GM23338 (cell line): ENCODE data around the gene HLA-DOB. TPM values are rescaled to one million over a fixed set of nuclear protein-coding genes. Genes with fewer than 3 reads are reported as not detected.

ENCODE experiments used
- ATAC-seq: fragments of 200-7000 bp; cut with Tn5 transposase; 3 replicates; pipeline ENCODE4 v1.9.1; 2020
- DNase-seq: peaks from one replicate; pipeline ENCODE4 v3.0.0-alpha.2; 2015; ENCODE audit warnings: low spot score
- H2AFZ ChIP-seq: fragments of 200-600 bp; sonication (generic); 2 replicates; pipeline ENCODE4 v1.8.0; 2016; ENCODE audit warnings: antibody characterized with exemption, mild to moderate bottlenecking, moderate library complexity
- H3F3A ChIP-seq: fragments of 200-600 bp; sonication (generic); replicated peaks from 2 replicates; pipeline ENCODE4 v1.8.0; 2017; ENCODE audit warnings: antibody characterized with exemption, mixed run types, low read depth
- H3K27ac ChIP-seq: fragments of 200-600 bp; sonication (generic); 2 replicates; pipeline ENCODE4 v1.6.1; 2016; ENCODE audit warnings: low read depth
- H3K27me3 ChIP-seq: fragments of 200-600 bp; sonication (generic); 2 replicates; pipeline ENCODE4 v1.8.0; 2016; ENCODE audit warnings: mild to moderate bottlenecking, mixed run types, moderate library complexity; ENCODE audit not compliant: insufficient read depth
- H3K36me3 ChIP-seq: fragments of 200-600 bp; sonication (generic); 2 replicates; pipeline ENCODE4 v1.8.0; 2016; ENCODE audit warnings: mild to moderate bottlenecking; ENCODE audit not compliant: insufficient read depth
- H3K4me1 ChIP-seq: fragments of 200-600 bp; sonication (generic); 2 replicates; pipeline ENCODE4 v1.8.0; 2016; ENCODE audit warnings: mild to moderate bottlenecking, moderate library complexity; ENCODE audit not compliant: insufficient read depth
- H3K4me2 ChIP-seq: fragments of 200-600 bp; sonication (generic); 2 replicates; pipeline ENCODE4 v1.7.1; 2017; ENCODE audit warnings: mixed run types
- H3K4me3 ChIP-seq: fragments of 200-600 bp; sonication (generic); 2 replicates; pipeline ENCODE4 v1.6.1; 2016; ENCODE audit warnings: mixed run types
- H3K79me2 ChIP-seq: fragments of 200-600 bp; sonication (generic); replicated peaks from 2 replicates; pipeline ENCODE4 v1.8.0; 2017; ENCODE audit warnings: mild to moderate bottlenecking; ENCODE audit not compliant: insufficient read depth
- H3K9me2 ChIP-seq: fragments of 200-600 bp; sonication (generic); 2 replicates; pipeline ENCODE4 v1.8.0; 2017; ENCODE audit not compliant: insufficient read depth
- H4K20me1 ChIP-seq: fragments of 200-600 bp; sonication (generic); replicated peaks from 2 replicates; pipeline ENCODE4 v1.8.0; 2017; ENCODE audit warnings: mild to moderate bottlenecking; ENCODE audit not compliant: insufficient read depth
- H3K27ac Mint-ChIP-seq: 2 replicates; pipeline ENCODE4 v1.8.0; 2020; ENCODE audit warnings: inconsistent platforms, mild to moderate bottlenecking, moderate library complexity, mixed read lengths
- H3K27me3 Mint-ChIP-seq: 3 replicates; pipeline ENCODE4 v1.8.0; 2022; ENCODE audit warnings: low read depth, mild to moderate bottlenecking, moderate library complexity, mixed read lengths, inconsistent platforms; ENCODE audit not compliant: insufficient read depth, poor library complexity
- H3K36me3 Mint-ChIP-seq: 3 replicates; pipeline ENCODE4 v1.8.0; 2021; ENCODE audit warnings: low read depth, mild to moderate bottlenecking, inconsistent platforms, moderate library complexity, mixed read lengths
- H3K4me1 Mint-ChIP-seq: 3 replicates; pipeline ENCODE4 v1.8.0; 2020; ENCODE audit warnings: mild to moderate bottlenecking, inconsistent platforms, mixed read lengths
- H3K4me3 Mint-ChIP-seq: 3 replicates; pipeline ENCODE4 v1.8.0; 2021; ENCODE audit warnings: moderate library complexity, mild to moderate bottlenecking, inconsistent platforms, mixed read lengths
- H3K9me3 Mint-ChIP-seq: 3 replicates; pipeline ENCODE4 v1.8.0; 2020; ENCODE audit warnings: moderate library complexity, mild to moderate bottlenecking, inconsistent platforms, mixed read lengths
- CREB1 ChIP-seq: fragments of 250-450 bp; sonication (Bioruptor Pico); IDR thresholded peaks from 2 replicates; pipeline ENCODE4 v1.5.0; 2020; ENCODE audit warnings: low read depth, mild to moderate bottlenecking, moderate library complexity
- EZH2 ChIP-seq: fragments of 200-600 bp; sonication (generic); IDR thresholded peaks from one replicate; pipeline ENCODE4 v1.8.0; 2017; ENCODE audit warnings: antibody characterized with exemption, mild to moderate bottlenecking, low read depth; ENCODE audit not compliant: unreplicated experiment
- EZH2phosphoT487 ChIP-seq: fragments of 200-600 bp; sonication (generic); IDR thresholded peaks from one replicate; pipeline ENCODE4 v1.8.1; 2018; ENCODE audit warnings: antibody characterized with exemption; ENCODE audit not compliant: unreplicated experiment
- JUNB ChIP-seq: IDR thresholded peaks from one replicate; pipeline ENCODE4 v1.6.1; 2016; ENCODE audit warnings: antibody characterized with exemption; ENCODE audit not compliant: unreplicated experiment
- NANOG ChIP-seq: IDR thresholded peaks from 2 replicates; pipeline ENCODE4 v1.6.1; 2016; ENCODE audit warnings: antibody characterized with exemption, borderline replicate concordance
- POLR2AphosphoS5 ChIP-seq: IDR thresholded peaks from 2 replicates; pipeline ENCODE4 v1.6.1; 2016; ENCODE audit warnings: antibody characterized with exemption, low read depth
- STAT1 ChIP-seq: IDR thresholded peaks from one replicate; pipeline ENCODE4 v1.6.1; 2016; ENCODE audit warnings: antibody characterized with exemption; ENCODE audit not compliant: unreplicated experiment
- ZNF114 ChIP-seq: fragments of 250-450 bp; sonication (Bioruptor Pico); IDR thresholded peaks from 2 replicates; pipeline ENCODE4 v1.5.0; 2020; ENCODE audit warnings: mild to moderate bottlenecking, moderate library complexity
- ZNF331 ChIP-seq: fragments of 250-450 bp; sonication (Bioruptor Pico); IDR thresholded peaks from 2 replicates; pipeline ENCODE4 v1.5.0; 2020; ENCODE audit warnings: low read depth, mild to moderate bottlenecking, moderate library complexity
- polyA plus RNA-seq: library from polyadenylated mRNA; unstranded; fragments of >200 nt; fragmentation: Nextera tagmentation; extraction: Ambion mirVana; gene quantifications from 2 replicates; pipeline ENCODE4 v1.2.1, GENCODE V29; 2016
- total RNA-seq: library from RNA; depleted of rRNA; stranded (reverse); fragments of >200 nt; shearing (Covaris generic); gene quantifications from 2 replicates; pipeline ENCODE4 v1.2.3, GENCODE V29; 2014
- TF ChIP-seq, protein P1 (sequence below): IDR thresholded peaks from one replicate; pipeline ENCODE4 v1.6.1; 2018; ENCODE audit warnings: antibody characterized with exemption; ENCODE audit not compliant: unreplicated experiment
- TF ChIP-seq, protein P2 (sequence below): IDR thresholded peaks from 2 replicates; pipeline ENCODE4 v1.6.1; 2016; ENCODE audit warnings: antibody characterized with exemption
- TF ChIP-seq, protein P3 (sequence below), 2 experiments: fragments of 200-600 bp in 1 of 2; sonication (generic) in 1 of 2; conservative IDR thresholded peaks; 2 replicates each; pipeline versions ENCODE4 v1.5.1 to v1.6.1; 2016 to 2017; ENCODE audit warnings: antibody characterized with exemption in 2 of 2, low read depth in 2 of 2, mild to moderate bottlenecking in 2 of 2, moderate library complexity in 1 of 2
- TF ChIP-seq, protein P4 (sequence below): fragments of 250-450 bp; sonication (Bioruptor Pico); IDR thresholded peaks from 2 replicates; pipeline ENCODE4 v1.5.0; 2020; ENCODE audit warnings: mild to moderate bottlenecking, moderate library complexity

Gene HLA-DOB
- total and polyA plus RNA-seq, 2 experiments from 2014 or later = not detected

DNA sequence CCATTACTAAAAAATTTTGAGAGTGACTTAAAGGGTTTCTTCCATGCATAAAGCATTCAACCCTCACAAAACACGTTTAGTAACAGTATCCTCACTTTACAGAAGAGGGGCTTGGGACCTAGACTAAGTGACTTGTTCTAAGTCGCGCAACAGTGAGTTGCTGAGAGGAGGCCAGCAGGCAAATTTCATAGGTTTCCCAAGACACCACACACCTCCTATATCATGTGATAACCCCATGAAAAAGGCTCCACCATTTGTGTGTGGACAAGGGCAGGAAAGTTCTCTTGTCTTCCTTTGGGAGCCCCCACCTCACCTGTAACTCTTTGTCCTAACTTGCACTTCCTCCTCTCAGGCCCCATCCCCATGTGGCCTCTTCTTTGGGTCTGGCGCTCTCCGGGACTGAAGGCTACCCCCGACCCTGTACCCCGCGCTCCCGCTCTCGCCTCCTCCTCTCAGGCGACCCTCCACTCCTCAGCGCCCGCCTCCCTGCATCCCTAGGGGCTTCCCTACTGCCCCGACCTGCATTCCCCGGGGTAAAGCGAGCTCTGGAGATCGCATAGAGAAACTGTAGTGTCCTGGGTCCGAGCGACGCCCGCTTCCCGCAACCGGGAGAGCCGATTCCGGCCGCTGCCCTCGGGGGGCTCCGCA, 26.7 kb upstream of the HLA-DOB start:
- Mint-ChIP-seq H3K27me3 (peaks cover 15% of the 10 kb centered on the region), H3K36me3 (peaks cover 23% of the 10 kb centered on the region; the same call in 2 of the 3 replicates), H3K4me1 (peaks cover 13% of the 10 kb centered on the region), H3K9me3 (no peaks in the 10 kb centered on the region), H3K27ac (no peak overlapping the region; the same call in 1 of the 2 replicates), H3K4me3 (peak overlapping the region; percentile 92)
- TF ChIP-seq, protein P1, sequence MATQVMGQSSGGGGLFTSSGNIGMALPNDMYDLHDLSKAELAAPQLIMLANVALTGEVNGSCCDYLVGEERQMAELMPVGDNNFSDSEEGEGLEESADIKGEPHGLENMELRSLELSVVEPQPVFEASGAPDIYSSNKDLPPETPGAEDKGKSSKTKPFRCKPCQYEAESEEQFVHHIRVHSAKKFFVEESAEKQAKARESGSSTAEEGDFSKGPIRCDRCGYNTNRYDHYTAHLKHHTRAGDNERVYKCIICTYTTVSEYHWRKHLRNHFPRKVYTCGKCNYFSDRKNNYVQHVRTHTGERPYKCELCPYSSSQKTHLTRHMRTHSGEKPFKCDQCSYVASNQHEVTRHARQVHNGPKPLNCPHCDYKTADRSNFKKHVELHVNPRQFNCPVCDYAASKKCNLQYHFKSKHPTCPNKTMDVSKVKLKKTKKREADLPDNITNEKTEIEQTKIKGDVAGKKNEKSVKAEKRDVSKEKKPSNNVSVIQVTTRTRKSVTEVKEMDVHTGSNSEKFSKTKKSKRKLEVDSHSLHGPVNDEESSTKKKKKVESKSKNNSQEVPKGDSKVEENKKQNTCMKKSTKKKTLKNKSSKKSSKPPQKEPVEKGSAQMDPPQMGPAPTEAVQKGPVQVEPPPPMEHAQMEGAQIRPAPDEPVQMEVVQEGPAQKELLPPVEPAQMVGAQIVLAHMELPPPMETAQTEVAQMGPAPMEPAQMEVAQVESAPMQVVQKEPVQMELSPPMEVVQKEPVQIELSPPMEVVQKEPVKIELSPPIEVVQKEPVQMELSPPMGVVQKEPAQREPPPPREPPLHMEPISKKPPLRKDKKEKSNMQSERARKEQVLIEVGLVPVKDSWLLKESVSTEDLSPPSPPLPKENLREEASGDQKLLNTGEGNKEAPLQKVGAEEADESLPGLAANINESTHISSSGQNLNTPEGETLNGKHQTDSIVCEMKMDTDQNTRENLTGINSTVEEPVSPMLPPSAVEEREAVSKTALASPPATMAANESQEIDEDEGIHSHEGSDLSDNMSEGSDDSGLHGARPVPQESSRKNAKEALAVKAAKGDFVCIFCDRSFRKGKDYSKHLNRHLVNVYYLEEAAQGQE = no peak
- no peak for TF ChIP-seq EZH2
- TF ChIP-seq EZH2phosphoT487 = no peak
- no peak for TF ChIP-seq JUNB
- TF ChIP-seq, protein P2, sequence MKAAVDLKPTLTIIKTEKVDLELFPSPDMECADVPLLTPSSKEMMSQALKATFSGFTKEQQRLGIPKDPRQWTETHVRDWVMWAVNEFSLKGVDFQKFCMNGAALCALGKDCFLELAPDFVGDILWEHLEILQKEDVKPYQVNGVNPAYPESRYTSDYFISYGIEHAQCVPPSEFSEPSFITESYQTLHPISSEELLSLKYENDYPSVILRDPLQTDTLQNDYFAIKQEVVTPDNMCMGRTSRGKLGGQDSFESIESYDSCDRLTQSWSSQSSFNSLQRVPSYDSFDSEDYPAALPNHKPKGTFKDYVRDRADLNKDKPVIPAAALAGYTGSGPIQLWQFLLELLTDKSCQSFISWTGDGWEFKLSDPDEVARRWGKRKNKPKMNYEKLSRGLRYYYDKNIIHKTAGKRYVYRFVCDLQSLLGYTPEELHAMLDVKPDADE = no peak
- TF ChIP-seq POLR2AphosphoS5 = no peak
- TF ChIP-seq CREB1 (CRISPR knock-in tag) = no peak
- TF ChIP-seq ZNF114 (CRISPR knock-in tag) = no peak
- no peak for TF ChIP-seq ZNF331 (CRISPR knock-in tag)
- TF ChIP-seq, protein P3, sequence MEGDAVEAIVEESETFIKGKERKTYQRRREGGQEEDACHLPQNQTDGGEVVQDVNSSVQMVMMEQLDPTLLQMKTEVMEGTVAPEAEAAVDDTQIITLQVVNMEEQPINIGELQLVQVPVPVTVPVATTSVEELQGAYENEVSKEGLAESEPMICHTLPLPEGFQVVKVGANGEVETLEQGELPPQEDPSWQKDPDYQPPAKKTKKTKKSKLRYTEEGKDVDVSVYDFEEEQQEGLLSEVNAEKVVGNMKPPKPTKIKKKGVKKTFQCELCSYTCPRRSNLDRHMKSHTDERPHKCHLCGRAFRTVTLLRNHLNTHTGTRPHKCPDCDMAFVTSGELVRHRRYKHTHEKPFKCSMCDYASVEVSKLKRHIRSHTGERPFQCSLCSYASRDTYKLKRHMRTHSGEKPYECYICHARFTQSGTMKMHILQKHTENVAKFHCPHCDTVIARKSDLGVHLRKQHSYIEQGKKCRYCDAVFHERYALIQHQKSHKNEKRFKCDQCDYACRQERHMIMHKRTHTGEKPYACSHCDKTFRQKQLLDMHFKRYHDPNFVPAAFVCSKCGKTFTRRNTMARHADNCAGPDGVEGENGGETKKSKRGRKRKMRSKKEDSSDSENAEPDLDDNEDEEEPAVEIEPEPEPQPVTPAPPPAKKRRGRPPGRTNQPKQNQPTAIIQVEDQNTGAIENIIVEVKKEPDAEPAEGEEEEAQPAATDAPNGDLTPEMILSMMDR (conservative IDR thresholded peaks at IDR 0.05; ENCODE audit: low read depth in 2 of 2) = no peak
- TF ChIP-seq STAT1 = no peak
- TF ChIP-seq, protein P4, sequence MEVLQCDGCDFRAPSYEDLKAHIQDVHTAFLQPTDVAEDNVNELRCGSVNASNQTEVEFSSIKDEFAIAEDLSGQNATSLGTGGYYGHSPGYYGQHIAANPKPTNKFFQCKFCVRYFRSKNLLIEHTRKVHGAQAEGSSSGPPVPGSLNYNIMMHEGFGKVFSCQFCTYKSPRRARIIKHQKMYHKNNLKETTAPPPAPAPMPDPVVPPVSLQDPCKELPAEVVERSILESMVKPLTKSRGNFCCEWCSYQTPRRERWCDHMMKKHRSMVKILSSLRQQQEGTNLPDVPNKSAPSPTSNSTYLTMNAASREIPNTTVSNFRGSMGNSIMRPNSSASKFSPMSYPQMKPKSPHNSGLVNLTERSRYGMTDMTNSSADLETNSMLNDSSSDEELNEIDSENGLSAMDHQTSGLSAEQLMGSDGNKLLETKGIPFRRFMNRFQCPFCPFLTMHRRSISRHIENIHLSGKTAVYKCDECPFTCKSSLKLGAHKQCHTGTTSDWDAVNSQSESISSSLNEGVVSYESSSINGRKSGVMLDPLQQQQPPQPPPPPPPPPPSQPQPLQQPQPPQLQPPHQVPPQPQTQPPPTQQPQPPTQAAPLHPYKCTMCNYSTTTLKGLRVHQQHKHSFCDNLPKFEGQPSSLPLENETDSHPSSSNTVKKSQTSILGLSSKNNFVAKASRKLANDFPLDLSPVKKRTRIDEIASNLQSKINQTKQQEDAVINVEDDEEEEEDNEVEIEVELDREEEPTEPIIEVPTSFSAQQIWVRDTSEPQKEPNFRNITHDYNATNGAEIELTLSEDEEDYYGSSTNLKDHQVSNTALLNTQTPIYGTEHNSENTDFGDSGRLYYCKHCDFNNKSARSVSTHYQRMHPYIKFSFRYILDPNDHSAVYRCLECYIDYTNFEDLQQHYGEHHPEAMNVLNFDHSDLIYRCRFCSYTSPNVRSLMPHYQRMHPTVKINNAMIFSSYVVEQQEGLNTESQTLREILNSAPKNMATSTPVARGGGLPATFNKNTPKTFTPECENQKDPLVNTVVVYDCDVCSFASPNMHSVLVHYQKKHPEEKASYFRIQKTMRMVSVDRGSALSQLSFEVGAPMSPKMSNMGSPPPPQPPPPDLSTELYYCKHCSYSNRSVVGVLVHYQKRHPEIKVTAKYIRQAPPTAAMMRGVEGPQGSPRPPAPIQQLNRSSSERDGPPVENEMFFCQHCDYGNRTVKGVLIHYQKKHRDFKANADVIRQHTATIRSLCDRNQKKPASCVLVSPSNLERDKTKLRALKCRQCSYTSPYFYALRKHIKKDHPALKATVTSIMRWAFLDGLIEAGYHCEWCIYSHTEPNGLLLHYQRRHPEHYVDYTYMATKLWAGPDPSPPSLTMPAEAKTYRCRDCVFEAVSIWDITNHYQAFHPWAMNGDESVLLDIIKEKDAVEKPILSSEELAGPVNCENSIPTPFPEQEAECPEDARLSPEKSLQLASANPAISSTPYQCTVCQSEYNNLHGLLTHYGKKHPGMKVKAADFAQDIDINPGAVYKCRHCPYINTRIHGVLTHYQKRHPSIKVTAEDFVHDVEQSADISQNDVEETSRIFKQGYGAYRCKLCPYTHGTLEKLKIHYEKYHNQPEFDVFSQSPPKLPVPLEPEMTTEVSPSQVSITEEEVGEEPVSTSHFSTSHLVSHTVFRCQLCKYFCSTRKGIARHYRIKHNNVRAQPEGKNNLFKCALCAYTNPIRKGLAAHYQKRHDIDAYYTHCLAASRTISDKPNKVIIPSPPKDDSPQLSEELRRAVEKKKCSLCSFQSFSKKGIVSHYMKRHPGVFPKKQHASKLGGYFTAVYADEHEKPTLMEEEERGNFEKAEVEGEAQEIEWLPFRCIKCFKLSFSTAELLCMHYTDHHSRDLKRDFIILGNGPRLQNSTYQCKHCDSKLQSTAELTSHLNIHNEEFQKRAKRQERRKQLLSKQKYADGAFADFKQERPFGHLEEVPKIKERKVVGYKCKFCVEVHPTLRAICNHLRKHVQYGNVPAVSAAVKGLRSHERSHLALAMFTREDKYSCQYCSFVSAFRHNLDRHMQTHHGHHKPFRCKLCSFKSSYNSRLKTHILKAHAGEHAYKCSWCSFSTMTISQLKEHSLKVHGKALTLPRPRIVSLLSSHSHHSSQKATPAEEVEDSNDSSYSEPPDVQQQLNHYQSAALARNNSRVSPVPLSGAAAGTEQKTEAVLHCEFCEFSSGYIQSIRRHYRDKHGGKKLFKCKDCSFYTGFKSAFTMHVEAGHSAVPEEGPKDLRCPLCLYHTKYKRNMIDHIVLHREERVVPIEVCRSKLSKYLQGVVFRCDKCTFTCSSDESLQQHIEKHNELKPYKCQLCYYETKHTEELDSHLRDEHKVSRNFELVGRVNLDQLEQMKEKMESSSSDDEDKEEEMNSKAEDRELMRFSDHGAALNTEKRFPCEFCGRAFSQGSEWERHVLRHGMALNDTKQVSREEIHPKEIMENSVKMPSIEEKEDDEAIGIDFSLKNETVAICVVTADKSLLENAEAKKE (CRISPR knock-in tag) = no peak
- TF ChIP-seq NANOG = no peak
- Histone ChIP-seq H3K4me1 (peaks cover 7% of the 10 kb centered on the region), H4K20me1 (no peaks in the 10 kb centered on the region), H3K9me2 (no peaks in the 10 kb centered on the region), H3K79me2 (no peaks in the 10 kb centered on the region), H2AFZ (peak overlapping the region; percentile 99), H3K36me3 (peaks cover 6% of the 10 kb centered on the region; the same call in 1 of the 2 replicates), H3K4me2 (peak overlapping the region; percentile 99), H3K27me3 (peaks cover 15% of the 10 kb centered on the region), H3F3A (no peaks in the 10 kb centered on the region), H3K27ac (no peak overlapping the region), H3K4me3 (peak overlapping the region; percentile 98)
- DNase-seq (no peak), ATAC-seq (peak; percentile 38)
